ENCODE measurements around the gene ASB13. TPM values are rescaled to one million over a fixed set of nuclear protein-coding genes. Genes with fewer than 3 reads are reported as not detected.
A peak's percentile ranks its signal among the peaks of the same experiment; 100 is the strongest.

ASB13 gene
- total and polyA plus RNA-seq, 2 of the 13 experiments (the other 11 are each of a cell fraction or from before 2014, with no cell fraction given) = 9.3 to 15.4 TPM

- no peak for TF ChIP-seq ZNF280D (CRISPR knock-in tag; IDR thresholded peaks at IDR 0.05)
- peak; percentile 66 for TF ChIP-seq ASH2L (IDR thresholded peaks at IDR 0.05; ENCODE audit: insufficient read length, low read depth, low read length)
- TF ChIP-seq ZNF7 (CRISPR knock-in tag; IDR thresholded peaks at IDR 0.05) = no peak
- TF ChIP-seq, protein P1, sequence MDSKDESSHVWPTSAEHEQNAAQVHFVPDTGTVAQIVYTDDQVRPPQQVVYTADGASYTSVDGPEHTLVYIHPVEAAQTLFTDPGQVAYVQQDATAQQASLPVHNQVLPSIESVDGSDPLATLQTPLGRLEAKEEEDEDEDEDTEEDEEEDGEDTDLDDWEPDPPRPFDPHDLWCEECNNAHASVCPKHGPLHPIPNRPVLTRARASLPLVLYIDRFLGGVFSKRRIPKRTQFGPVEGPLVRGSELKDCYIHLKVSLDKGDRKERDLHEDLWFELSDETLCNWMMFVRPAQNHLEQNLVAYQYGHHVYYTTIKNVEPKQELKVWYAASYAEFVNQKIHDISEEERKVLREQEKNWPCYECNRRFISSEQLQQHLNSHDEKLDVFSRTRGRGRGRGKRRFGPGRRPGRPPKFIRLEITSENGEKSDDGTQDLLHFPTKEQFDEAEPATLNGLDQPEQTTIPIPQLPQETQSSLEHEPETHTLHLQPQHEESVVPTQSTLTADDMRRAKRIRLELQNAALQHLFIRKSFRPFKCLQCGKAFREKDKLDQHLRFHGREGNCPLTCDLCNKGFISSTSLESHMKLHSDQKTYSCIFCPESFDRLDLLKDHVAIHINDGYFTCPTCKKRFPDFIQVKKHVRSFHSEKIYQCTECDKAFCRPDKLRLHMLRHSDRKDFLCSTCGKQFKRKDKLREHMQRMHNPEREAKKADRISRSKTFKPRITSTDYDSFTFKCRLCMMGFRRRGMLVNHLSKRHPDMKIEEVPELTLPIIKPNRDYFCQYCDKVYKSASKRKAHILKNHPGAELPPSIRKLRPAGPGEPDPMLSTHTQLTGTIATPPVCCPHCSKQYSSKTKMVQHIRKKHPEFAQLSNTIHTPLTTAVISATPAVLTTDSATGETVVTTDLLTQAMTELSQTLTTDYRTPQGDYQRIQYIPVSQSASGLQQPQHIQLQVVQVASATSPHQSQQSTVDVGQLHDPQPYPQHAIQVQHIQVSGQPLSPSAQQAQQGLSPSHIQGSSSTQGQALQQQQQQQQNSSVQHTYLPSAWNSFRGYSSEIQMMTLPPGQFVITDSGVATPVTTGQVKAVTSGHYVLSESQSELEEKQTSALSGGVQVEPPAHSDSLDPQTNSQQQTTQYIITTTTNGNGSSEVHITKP (CRISPR knock-in tag; IDR thresholded peaks at IDR 0.05; ENCODE audit: low read depth) = 0 out of 2 replicates have a peak, but pooled peaks have one; percentile 2
Observed at GRCh38 chr10:5609952-5610616, 56.3 kb downstream of the ASB13 start (continued).
